GM12865 (cell line): Measurements from ENCODE around the gene P2RX2.

Experiments
- DNase-seq: peaks from one replicate; pipeline ENCODE4 v3.0.0; 2010; ENCODE audit warnings: low read depth
- H3K4me3 ChIP-seq: 2 replicates; pipeline ENCODE4 v1.5.1; 2011; ENCODE audit warnings: mild to moderate bottlenecking, low read depth, low read length, control low read depth
- CTCF ChIP-seq: IDR thresholded peaks from 2 replicates; pipeline ENCODE4 v1.5.1; 2011; ENCODE audit warnings: low read length, control low read depth, low read depth, inconsistent platforms; ENCODE audit not compliant: insufficient read depth; ENCODE audit errors: missing control alignments

Gene P2RX2

GRCh38 chr12:132665149-132665491 lies 46.5 kb downstream of the P2RX2 start:
- no peak for DNase-seq
- TF ChIP-seq CTCF, result no peak
- no peak overlapping the region for H3K4me3 ChIP-seq

- TF ChIP-seq CTCF, result no peak
- no peak overlapping the region for H3K4me3 ChIP-seq
- no peak for DNase-seq
These were observed 47.2 kb downstream of the P2RX2 start for GRCh38 chr12:132665794-132666193.

GRCh38 chr12:132668191-132669088 lies 49.9 kb downstream of the P2RX2 start:
- no peak for TF ChIP-seq CTCF
- DNase-seq, result no peak
- H3K4me3 ChIP-seq, result no peak overlapping the region

- no peak for TF ChIP-seq CTCF
- DNase-seq, result no peak
- no peak overlapping the region for H3K4me3 ChIP-seq
These were observed 50.7 kb downstream of the P2RX2 start for GRCh38 chr12:132669166-132669879.
